Measurements from ENCODE around the gene RPL13.

The RPL13 gene

GRCh38 chr16:89545044-89545830 is 15.2 kb upstream of the RPL13 start:
- DNase-seq, result no peak

- DNase-seq, result no peak
Measured at GRCh38 chr16:89545831-89546574, 14.5 kb upstream of the RPL13 start.

- DNase-seq, result no peak
Measured at GRCh38 chr16:89546781-89547180, 13.7 kb upstream of the RPL13 start.

- no peak for DNase-seq
Measured at GRCh38 chr16:89547291-89547690, 13.2 kb upstream of the RPL13 start.

GRCh38 chr16:89547860-89548259 is 12.6 kb upstream of the RPL13 start:
- no peak for DNase-seq

GRCh38 chr16:89548344-89549006 is 12.0 kb upstream of the RPL13 start:
- DNase-seq, result no peak

- no peak for DNase-seq
Measured at GRCh38 chr16:89549007-89549700, 11.3 kb upstream of the RPL13 start.

GRCh38 chr16:89550421-89551007 is 10.0 kb upstream of the RPL13 start:
- DNase-seq, result no peak

GRCh38 chr16:89552329-89552728 is 8.2 kb upstream of the RPL13 start:
- no peak for DNase-seq

GRCh38 chr16:89552913-89553312 is 7.6 kb upstream of the RPL13 start:
- no peak for DNase-seq

- no peak for DNase-seq
Measured at GRCh38 chr16:89553733-89554132, 6.7 kb upstream of the RPL13 start.

- DNase-seq, result no peak
Measured at GRCh38 chr16:89554343-89554742, 6.1 kb upstream of the RPL13 start.

GRCh38 chr16:89555265-89555664 is 5.2 kb upstream of the RPL13 start:
- no peak for DNase-seq

- no peak for DNase-seq
Measured at GRCh38 chr16:89555780-89556179, 4.7 kb upstream of the RPL13 start.

- peak; percentile 3 for DNase-seq
Measured at GRCh38 chr16:89556750-89557689, 3.5 kb upstream of the RPL13 start.

- no peak for DNase-seq
Measured at GRCh38 chr16:89557690-89558490, 2.6 kb upstream of the RPL13 start.

- DNase-seq, result no peak
Measured at GRCh38 chr16:89561142-89561883, 831 bp downstream of the RPL13 start.

- no peak for DNase-seq
Measured at GRCh38 chr16:89561884-89562599, 1.6 kb downstream of the RPL13 start.

- no peak for DNase-seq
Measured at GRCh38 chr16:89562939-89563338, 2.5 kb downstream of the RPL13 start.
